Measurements from ENCODE around the gene PSME4.

Gene PSME4

GRCh38 chr2:53933329-53933728 is 37.5 kb downstream of the PSME4 start:
- TF ChIP-seq FOXP2 (optimal IDR thresholded peaks at IDR 0.05; ENCODE audit: borderline replicate concordance, extremely low read depth, extremely low read length, insufficient read depth) (no peak), TAF1 (IDR thresholded peaks at IDR 0.05; ENCODE audit: borderline replicate concordance, insufficient read depth, low read length) (no peak), REST (IDR thresholded peaks at IDR 0.05; ENCODE audit: insufficient read depth in 1 of 2, low read depth in 2 of 2, low read length in 2 of 2) (no peak), POLR2AphosphoS5 (IDR thresholded peaks at IDR 0.05; ENCODE audit: low read depth, low read length) (no peak), SIN3A (IDR thresholded peaks at IDR 0.05; ENCODE audit: borderline replicate concordance, insufficient read depth, low read length) (no peak)

- TF ChIP-seq REST (IDR thresholded peaks at IDR 0.05; ENCODE audit: insufficient read depth in 1 of 2, low read depth in 2 of 2, low read length in 2 of 2): no peak
- TF ChIP-seq SIN3A (IDR thresholded peaks at IDR 0.05; ENCODE audit: borderline replicate concordance, insufficient read depth, low read length): no peak
- no peak for TF ChIP-seq TAF1 (IDR thresholded peaks at IDR 0.05; ENCODE audit: borderline replicate concordance, insufficient read depth, low read length)
- no peak for TF ChIP-seq FOXP2 (optimal IDR thresholded peaks at IDR 0.05; ENCODE audit: borderline replicate concordance, extremely low read depth, extremely low read length, insufficient read depth)
- no peak for TF ChIP-seq POLR2AphosphoS5 (IDR thresholded peaks at IDR 0.05; ENCODE audit: low read depth, low read length)
Observed at GRCh38 chr2:53913721-53914120, 57.1 kb downstream of the PSME4 start.

DNA sequence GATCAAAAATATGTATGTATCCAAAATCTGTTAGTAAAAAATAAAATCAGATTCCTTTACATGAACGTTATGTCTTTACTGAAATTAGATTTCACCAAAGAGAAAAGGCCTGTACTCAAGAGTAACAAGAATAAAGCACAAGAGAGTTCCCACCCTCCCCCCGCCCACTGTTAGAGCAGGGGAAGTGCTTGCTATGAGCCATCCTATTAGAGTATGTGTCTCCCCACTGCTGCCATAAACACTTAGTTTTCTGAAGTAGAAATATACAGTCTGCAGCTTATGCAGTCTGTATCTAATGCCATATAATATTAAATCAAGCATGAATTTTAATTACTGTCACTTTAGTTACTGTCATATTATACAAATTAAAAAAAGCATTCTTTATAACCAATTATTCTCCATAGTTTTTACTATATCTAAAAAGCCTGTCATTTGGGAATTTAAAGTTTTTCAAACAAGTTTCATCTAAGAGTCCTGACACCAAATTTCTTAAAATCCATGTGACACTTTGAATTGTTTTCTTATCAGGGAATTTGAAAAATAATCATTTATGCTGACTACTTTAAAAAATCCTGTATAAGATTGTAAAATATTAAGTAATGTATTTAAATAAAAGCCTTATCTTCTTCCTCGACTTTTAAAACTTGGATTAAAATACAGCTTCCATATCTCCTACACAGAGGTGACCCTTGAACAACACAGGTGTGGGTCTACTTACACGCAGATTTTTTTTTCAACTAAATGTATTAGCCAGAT is 59.2 kb downstream of the PSME4 start:
- TF ChIP-seq REST (IDR thresholded peaks at IDR 0.05; ENCODE audit: insufficient read depth in 1 of 2, low read depth in 2 of 2, low read length in 2 of 2): no peak
- no peak for TF ChIP-seq TAF1 (IDR thresholded peaks at IDR 0.05; ENCODE audit: borderline replicate concordance, insufficient read depth, low read length)
- no peak for TF ChIP-seq FOXP2 (optimal IDR thresholded peaks at IDR 0.05; ENCODE audit: borderline replicate concordance, extremely low read depth, extremely low read length, insufficient read depth)
- TF ChIP-seq SIN3A (IDR thresholded peaks at IDR 0.05; ENCODE audit: borderline replicate concordance, insufficient read depth, low read length): no peak
- TF ChIP-seq POLR2AphosphoS5 (IDR thresholded peaks at IDR 0.05; ENCODE audit: low read depth, low read length): no peak

DNA sequence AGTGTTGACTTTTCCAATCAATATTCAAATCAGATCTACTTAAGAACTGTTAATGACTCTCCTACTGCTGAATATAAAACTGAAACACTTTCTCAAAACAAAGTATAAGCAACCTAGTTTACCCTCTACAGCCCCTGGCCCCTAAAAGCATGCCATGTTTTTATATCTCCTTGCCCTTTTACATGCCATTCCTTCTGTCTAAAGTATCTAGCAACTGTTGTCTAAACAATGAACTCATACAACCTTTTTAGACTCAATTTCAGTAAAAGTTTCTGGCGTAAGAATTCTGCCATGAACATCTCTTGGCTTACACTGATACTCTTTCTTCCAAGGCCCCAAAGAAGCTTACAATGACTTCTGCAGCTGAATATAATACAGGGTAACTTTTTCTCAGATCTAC is 63.2 kb downstream of the PSME4 start:
- TF ChIP-seq FOXP2 (optimal IDR thresholded peaks at IDR 0.05; ENCODE audit: borderline replicate concordance, extremely low read depth, extremely low read length, insufficient read depth) (no peak), POLR2AphosphoS5 (IDR thresholded peaks at IDR 0.05; ENCODE audit: low read depth, low read length) (no peak), SIN3A (IDR thresholded peaks at IDR 0.05; ENCODE audit: borderline replicate concordance, insufficient read depth, low read length) (no peak), REST (IDR thresholded peaks at IDR 0.05; ENCODE audit: insufficient read depth in 1 of 2, low read depth in 2 of 2, low read length in 2 of 2) (no peak), TAF1 (IDR thresholded peaks at IDR 0.05; ENCODE audit: borderline replicate concordance, insufficient read depth, low read length) (no peak)

Measured in PFSK-1 (cell line).